Left colon (tissue), 2 donors: ENCODE results near the gene CIAO3. TPM values are rescaled to one million over a fixed set of nuclear protein-coding genes. Genes with fewer than 3 reads are reported as not detected.

Experiments
- microRNA-seq, 2 donors: library from miRNA; unstranded; fragments of <30 nt; microRNA quantifications; one replicate each; pipeline versions ENCODE4 v1.1.0 to v1.2.0, GENCODE V29; 2020
- total RNA-seq, 2 donors: library from RNA; stranded (reverse); fragmentation: NEBNext Ultra II Directional; extraction: Animal tissue kit (Norgen Biotek cat#: 25700); gene quantifications; one replicate each; pipeline ENCODE4 v1.2.1, GENCODE V29; 2021
- donor health status: DM: no; HTN: no; CAD: no.
- donor health status: DM: yes; HTN: yes; CAD: no.

CIAO3 gene
- total RNA-seq, 2 donors from 2014 or later = 36.0 to 50.2 TPM

Small RNAs within 50 kb of the gene (microRNA-seq; reads per million reads assigned to microRNA genes)
- 0 reads per million in 2 donors for gene MIR662

Other genes with a start within 250 kb of the CIAO3 start
- 100 to 1,000 TPM in 1 of 2 donors, 10 to 100 TPM in 1; 98.8 to 102 TPM for gene CAPN15, start 213.3 kb downstream of the CIAO3 start, total RNA-seq
- gene PRR35, start 180.6 kb downstream of the CIAO3 start, total RNA-seq = not detected
- under 1 TPM in 1 of 2 donors, not detected in 1; 0.36 TPM for gene NHLRC4, start 174.0 kb downstream of the CIAO3 start, total RNA-seq
- gene PIGQ, start 171.0 kb downstream of the CIAO3 start, total RNA-seq = 10 to 100 TPM; 37.6 to 39.5 TPM
- gene RAB40C, start 150.9 kb downstream of the CIAO3 start, total RNA-seq = 10 to 100 TPM; 38.2 to 43.4 TPM
- gene WFIKKN1, start 110.0 kb downstream of the CIAO3 start, total RNA-seq = 1 to 10 TPM in 1 of 2 donors, under 1 TPM in 1; 0.64 to 3.6 TPM
- 10 to 100 TPM; 42.0 to 52.0 TPM for gene METTL26, start 104.7 kb downstream of the CIAO3 start, total RNA-seq
- gene MCRIP2, start 99.2 kb downstream of the CIAO3 start, total RNA-seq = 100 to 1,000 TPM in 1 of 2 donors, 10 to 100 TPM in 1; 98.5 to 161 TPM
- gene WDR90, start 91.6 kb downstream of the CIAO3 start, total RNA-seq = 10 to 100 TPM; 28.3 to 57.6 TPM
- 100 to 1,000 TPM; 118 to 158 TPM for gene RHOT2, start 72.9 kb downstream of the CIAO3 start, total RNA-seq
- 1 to 10 TPM; 4.4 to 5.3 TPM for gene RHBDL1, start 65.3 kb downstream of the CIAO3 start, total RNA-seq
- gene STUB1, start 60.6 kb downstream of the CIAO3 start, total RNA-seq = 100 to 1,000 TPM in 1 of 2 donors, 10 to 100 TPM in 1; 86.6 to 105 TPM
- 10 to 100 TPM; 41.6 to 49.2 TPM for gene JMJD8, start 56.7 kb downstream of the CIAO3 start, total RNA-seq
- 10 to 100 TPM in 1 of 2 donors, 1 to 10 TPM in 1; 9.5 to 10.6 TPM for gene WDR24, start 50.6 kb downstream of the CIAO3 start, total RNA-seq
- gene FBXL16, start 35.2 kb downstream of the CIAO3 start, total RNA-seq = 1 to 10 TPM; 1.2 to 3.1 TPM
- 10 to 100 TPM; 21.7 to 37.8 TPM for gene METRN, start 25.9 kb downstream of the CIAO3 start, total RNA-seq
- 10 to 100 TPM; 47.2 to 48.6 TPM for gene ANTKMT, start 19.9 kb downstream of the CIAO3 start, total RNA-seq
- gene CCDC78, start 14.6 kb downstream of the CIAO3 start, total RNA-seq = under 1 TPM; 0.75 to 0.95 TPM
- gene HAGHL, start 13.9 kb downstream of the CIAO3 start, total RNA-seq = 1 to 10 TPM; 2.0 to 3.3 TPM
- 1 to 10 TPM; 6.4 to 7.0 TPM for gene MSLN, start 19.7 kb upstream of the CIAO3 start, total RNA-seq
- gene RPUSD1, start 47.4 kb upstream of the CIAO3 start, total RNA-seq = 10 to 100 TPM; 21.3 to 24.1 TPM
- 10 to 100 TPM in 1 of 2 donors, 1 to 10 TPM in 1; 9.5 to 20.3 TPM for gene CHTF18, start 47.6 kb upstream of the CIAO3 start, total RNA-seq
- gene GNG13, start 59.7 kb upstream of the CIAO3 start, total RNA-seq = under 1 TPM; 0.40 to 0.53 TPM
- gene LMF1, start 230.0 kb upstream of the CIAO3 start, total RNA-seq = 10 to 100 TPM; 17.3 to 22.6 TPM
- gene SOX8, start 240.8 kb upstream of the CIAO3 start, total RNA-seq = under 1 TPM; 0.31 to 0.70 TPM